IPS-NIHi7 (cell line): Measurements from ENCODE around the gene BMP8A.
"Not testable (repeated sequence)": the region's sequence is repeated elsewhere in the genome, so short reads cannot be mapped to it uniquely, and the experiment has no call there.

ENCODE experiments used
- DNase-seq: peaks from one replicate; pipeline ENCODE4 v3.0.0; 2012; ENCODE audit warnings: mixed read lengths; ENCODE audit errors: extremely low spot score

BMP8A gene

DNA sequence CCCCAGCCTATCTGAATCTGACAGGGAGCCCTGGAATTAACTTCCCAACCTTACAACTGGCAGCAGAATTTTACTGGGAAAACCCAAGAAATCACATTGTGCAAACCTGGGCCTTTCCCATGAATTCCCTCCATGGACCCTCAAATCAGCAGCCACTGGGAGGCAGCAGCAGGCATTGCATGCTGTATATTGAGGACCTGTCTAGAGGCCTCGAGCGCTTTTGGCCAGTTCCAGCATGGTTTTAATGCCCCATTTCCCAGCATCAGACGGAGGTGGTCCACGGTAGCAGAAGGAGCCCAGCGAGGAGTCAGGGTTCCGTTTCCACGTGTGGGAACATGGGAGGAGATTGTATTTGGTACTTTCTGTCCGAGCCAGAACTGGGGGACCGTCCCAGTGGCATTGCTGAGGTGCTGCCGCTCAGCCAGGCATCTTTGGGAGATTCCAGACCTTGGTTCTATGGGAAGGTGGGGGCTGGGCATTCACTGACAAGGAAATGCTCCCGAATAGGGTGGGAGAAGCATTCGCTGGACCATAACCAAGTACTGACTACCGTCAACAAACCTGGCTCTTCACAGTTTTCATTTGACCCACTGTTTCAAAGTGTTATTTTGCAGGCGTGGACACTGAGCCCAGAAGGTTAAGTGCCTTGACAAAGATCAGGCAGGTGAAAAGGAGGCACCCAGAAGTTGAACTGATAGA is 15.9 kb downstream of the BMP8A start:
- peak; percentile 65 for DNase-seq

DNA sequence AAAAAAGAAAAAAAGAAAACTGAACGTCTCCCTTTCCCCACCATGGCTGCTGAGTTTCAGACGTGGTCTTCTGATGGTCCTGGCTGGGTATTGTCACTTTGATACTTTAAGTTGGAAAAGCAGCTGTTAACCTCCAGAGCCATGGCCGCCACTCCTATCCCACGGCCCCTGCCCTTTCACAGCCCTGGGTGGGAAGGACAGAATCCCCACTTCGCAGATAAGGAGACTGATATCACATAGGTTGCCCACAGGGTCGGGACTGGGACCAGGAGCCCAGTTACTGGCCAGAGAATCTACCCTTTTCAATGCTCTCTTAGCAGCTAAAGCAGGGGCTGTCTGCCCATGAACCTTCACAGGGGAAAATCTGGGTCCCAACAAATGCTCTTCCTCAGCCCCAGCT is 16.8 kb downstream of the BMP8A start:
- DNase-seq, result no peak

- peak; percentile 6 for DNase-seq
These were observed 17.4 kb downstream of the BMP8A start for GRCh38 chr1:39508857-39509305.

GRCh38 chr1:39509360-39510009 is 18.0 kb downstream of the BMP8A start:
- peak; percentile 4 for DNase-seq

GRCh38 chr1:39510570-39511186 is 19.2 kb downstream of the BMP8A start:
- DNase-seq, result not testable (repeated sequence)

GRCh38 chr1:39511477-39511876 is 20.0 kb downstream of the BMP8A start:
- not testable (repeated sequence) for DNase-seq

DNA sequence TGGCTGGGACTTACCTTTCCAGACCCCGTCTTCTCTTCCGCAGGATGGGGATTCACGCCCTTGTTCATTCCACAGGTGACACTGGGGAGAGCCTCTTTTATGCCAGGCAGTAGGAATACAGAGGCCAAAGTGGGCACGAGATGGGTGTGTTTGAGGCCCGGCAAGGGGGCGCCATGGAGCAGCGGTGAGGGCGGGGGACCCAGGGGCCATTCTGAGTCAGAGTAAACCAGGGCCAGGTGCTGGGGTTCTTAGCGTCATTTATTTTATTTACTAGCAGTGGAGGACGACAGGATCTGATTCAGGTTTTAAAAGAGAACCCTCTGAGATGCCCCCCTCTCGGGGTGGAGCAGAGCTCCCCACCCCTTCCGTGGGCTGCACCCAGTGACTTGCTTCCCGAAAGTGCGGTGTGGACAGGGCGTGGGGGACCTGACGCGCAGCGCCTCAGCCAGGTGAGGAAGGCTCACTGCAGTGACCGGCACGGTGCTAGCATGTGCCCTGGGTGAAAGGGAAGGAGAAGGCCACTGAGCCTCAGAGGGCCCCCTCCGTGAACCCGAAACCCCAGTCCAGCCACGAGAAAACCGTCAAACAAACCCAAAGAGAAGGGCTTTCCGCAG is 20.9 kb downstream of the BMP8A start:
- not testable (repeated sequence) for DNase-seq

DNA sequence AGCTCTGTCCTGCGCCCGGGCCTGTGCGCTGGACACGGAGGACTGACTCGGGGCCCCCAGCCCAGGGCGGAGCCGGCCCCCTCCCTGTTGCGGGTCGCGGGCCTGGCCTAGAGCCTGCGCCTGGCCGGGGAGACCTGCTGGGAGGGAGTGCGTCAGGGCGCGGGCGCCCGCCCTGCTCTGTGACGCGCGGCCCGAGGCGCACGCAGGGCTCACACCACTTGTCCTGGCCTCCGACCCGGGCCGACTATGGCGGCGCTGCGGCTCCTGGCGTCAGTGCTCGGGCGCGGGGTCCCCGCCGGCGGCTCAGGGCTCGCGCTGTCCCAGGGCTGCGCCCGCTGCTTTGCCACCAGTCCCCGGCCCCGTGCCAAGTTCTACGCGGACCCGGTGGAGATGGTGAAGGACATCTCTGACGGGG is 23.3 kb downstream of the BMP8A start:
- DNase-seq, result not testable (repeated sequence)

DNA sequence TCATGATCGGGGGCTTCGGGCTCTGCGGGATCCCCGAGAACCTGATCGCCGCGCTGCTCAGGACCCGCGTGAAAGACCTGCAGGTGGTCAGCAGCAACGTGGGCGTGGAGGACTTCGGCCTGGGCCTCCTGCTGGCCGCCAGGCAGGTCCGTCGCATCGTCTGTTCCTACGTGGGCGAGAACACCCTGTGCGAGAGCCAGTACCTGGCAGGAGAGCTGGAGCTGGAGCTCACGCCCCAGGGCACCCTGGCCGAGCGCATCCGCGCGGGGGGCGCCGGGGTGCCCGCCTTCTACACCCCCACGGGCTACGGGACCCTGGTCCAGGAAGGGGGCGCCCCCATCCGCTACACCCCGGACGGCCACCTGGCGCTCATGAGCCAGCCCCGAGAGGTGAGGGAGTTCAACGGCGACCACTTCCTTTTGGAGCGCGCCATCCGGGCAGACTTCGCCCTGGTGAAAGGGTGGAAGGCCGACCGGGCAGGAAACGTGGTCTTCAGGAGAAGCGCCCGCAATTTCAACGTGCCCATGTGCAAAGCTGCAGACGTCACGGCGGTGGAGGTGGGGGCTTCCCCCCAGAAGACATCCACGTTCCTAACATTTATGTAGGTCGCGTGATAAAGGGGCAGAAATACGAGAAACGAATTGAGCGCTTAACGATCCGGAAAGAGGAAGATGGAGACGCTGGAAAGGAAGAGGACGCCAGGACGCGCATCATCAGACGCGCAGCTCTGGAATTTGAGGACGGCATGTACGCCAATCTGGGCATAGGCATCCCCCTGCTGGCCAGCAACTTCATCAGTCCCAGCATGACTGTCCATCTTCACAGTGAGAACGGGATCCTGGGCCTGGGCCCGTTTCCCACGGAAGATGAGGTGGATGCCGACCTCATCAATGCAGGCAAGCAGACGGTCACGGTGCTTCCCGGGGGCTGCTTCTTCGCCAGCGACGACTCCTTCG is 24.0 kb downstream of the BMP8A start:
- DNase-seq, result not testable (repeated sequence)

DNA sequence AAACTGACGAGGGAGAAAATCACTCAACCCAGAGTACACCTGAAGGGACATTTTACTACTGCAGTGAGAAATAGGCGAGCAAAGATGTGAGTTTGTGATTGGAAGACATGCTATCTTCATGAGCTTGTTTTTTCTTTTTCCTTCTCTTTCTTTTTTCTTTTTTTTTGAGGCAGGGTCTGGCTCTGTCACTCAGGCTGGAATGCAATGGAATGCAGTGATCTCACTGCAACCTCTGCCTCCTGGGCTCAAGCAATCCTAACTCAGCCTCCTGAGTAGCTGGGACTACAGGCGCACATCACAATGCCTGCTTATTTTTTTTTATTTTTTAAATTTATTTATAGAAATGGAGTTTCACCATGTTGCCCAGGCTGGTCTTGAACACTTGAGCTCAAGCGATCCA is 25.4 kb downstream of the BMP8A start:
- not testable (repeated sequence) for DNase-seq

DNA sequence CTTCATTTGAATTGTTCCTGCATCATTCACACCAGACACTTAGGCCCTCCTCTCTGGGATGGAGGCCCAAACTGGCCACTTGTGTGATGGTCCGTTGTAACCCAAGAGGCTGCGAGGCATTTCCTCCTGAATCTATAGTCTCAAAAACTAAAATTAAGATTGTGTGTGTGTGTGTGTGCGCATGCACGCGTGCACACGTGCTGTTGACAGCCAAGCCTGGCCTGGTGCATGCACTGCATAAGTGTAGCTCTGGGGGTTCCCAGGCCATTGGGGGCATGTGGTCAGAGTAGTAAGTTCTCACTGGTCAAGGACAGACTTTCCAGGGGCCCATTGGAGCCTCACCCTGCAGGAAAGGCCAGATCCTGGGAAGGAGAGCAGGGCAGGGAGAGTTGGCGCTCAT is 26.5 kb downstream of the BMP8A start:
- not testable (repeated sequence) for DNase-seq

DNA sequence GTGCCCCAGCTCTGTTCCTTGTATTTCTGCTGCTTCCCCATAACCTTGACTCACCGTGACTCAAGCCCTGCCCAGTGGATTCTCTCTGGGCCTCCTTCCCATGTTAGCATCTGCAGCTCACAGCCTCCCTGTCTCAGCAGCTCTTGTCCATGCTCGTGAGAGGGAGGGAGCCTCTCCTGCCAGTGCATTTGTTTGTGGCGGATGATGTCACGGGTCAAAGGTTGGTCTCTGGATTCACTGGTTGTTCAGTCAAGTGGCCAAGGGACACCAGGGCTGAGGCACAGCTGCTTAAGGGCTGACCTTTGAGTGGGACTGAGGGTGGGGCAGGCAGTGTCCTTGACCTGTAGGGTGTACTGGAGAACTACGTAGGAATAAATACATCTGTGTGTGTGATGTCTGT is 27.9 kb downstream of the BMP8A start:
- not testable (repeated sequence) for DNase-seq

GRCh38 chr1:39522221-39522620 is 30.8 kb downstream of the BMP8A start:
- not testable (repeated sequence) for DNase-seq

DNA sequence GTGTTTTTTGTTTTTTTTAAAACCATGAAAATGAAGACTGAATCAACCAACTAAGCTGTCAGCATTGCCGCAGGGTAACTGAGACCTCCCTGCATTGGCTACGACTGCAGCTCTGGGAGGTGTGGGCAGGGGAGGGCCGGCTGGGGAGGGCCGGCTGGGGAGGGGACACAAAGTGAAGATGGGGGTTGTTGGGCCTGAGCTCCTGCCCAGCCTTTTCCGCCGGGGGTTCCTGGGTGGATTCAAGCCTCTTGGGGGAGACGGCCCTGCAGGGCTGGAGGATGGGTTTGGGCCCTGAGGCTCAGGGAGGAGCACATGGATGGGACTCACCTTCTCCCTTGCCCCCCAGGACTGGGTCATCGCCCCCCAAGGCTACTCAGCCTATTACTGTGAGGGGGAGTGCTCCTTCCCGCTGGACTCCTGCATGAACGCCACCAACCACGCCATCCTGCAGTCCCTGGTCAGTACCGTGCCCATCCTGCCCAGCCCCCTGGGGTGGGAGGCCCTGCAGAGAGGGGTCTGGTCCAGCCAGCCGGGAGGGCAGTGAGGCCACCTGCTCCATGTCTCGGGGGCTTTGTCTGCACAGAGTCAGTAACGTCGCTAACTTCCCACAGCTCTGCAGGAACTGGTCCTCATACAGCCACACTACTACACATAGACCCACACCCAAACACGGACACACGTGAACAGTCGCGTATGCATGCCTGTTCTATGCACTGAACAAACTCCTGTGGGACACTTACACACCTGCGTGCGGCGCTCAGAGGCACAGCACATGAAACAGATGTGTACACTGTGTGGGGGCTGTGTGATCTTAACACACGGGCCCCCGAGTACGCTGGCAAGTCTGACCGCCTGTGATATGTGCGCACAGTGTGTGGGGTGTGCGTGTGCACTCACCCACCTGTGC is 31.5 kb downstream of the BMP8A start:
- no peak for DNase-seq

DNA sequence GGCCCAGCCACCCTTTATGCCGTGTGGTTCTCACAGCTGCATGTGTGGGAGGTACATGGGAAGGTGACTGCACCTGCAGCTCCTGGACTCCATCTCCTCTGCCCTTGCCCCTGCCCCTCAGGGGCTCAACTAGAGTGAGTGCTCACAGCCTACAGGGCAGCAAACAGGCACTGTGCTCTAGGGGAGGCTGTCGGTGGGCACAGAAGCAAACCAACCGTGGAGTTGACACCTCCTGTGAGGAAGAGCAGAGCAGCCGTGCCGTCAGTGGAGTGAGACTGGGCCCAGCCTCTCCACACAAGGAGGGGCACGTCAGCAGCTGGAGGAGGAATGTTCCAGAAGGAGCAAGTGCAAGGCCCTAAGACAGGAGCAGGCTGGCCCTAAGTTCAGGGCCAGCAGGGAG is 32.7 kb downstream of the BMP8A start:
- no peak for DNase-seq

DNA sequence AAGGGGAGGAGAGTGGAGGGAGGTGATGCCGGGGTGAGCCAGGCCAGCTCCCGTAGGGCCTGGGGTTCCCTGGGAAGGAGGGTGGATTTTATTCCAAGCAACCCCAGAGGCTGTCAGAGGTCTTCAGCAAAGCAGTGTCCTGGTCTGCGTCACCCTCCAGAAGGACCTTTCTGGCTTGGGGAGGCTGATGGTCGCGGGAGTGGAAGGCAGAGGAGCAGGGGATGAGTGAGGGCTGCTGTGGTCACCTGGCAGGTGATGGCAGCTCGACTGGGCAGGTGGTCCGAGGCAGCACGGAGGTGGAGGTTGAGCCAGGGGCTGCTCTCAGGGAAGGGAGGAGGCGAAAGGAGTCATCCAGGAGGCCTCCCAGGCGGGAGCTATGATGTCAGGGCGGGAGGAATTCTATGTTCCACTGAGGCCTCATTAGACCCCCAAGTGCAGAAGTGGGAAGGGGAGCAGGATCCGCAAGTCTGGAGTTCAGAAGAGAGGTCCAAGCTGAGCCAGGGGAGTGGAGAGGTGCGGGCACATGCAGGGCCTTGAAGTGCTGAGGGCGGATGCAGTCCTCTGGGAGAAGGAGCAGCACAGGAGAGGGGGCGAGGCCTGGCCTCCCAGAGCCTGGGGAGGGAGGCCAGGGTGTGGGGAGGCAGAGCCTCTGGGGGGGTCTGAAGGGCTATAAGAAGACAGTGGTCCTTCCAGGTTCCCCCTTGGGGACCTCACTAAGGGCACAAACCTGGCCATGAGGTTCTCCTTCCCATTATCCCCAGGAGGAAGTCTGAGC is 33.3 kb downstream of the BMP8A start:
- no peak for DNase-seq

DNA sequence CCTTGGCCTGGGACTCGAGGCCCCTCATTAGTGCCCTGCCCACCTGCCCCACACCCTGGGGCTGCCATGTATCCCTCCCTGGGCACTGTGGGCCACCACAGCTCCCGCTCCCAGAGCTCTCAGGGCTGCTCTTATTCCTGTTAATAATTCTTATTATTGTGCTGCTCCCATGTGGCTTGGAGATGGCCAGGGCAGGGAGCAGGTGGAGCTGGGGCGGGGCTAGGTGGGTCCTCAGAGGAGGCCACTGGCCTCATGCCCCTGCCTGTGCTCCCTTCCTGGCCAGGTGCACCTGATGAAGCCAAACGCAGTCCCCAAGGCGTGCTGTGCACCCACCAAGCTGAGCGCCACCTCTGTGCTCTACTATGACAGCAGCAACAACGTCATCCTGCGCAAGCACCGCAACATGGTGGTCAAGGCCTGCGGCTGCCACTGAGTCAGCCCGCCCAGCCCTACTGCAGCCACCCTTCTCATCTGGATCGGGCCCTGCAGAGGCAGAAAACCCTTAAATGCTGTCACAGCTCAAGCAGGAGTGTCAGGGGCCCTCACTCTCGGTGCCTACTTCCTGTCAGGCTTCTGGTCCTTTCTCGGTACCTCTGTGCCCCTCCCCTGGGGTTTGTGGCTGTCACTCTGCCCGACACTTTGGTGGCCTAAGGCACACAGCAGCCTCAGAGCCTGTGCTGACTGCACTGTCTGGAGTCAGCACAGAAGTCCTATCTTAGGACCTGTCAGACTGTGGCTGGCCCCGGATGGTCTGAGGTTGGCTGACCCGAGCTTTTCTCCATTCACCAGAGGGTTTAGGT is 34.1 kb downstream of the BMP8A start:
- DNase-seq, result no peak

- DNase-seq, result no peak
These were observed 35.2 kb downstream of the BMP8A start for GRCh38 chr1:39526466-39527189.
